ENCODE measurements around the gene NUFIP1. TPM values are rescaled to one million over a fixed set of nuclear protein-coding genes. Genes with fewer than 3 reads are reported as not detected.
"Not testable (repeated sequence)": the region's sequence is repeated elsewhere in the genome, so short reads cannot be mapped to it uniquely, and the experiment has no call there.

The NUFIP1 gene
- 1 to 10 TPM in 3 of 4 donors, under 1 TPM in 1; 0.88 to 4.0 (median 3.7) TPM for total RNA-seq

DNA sequence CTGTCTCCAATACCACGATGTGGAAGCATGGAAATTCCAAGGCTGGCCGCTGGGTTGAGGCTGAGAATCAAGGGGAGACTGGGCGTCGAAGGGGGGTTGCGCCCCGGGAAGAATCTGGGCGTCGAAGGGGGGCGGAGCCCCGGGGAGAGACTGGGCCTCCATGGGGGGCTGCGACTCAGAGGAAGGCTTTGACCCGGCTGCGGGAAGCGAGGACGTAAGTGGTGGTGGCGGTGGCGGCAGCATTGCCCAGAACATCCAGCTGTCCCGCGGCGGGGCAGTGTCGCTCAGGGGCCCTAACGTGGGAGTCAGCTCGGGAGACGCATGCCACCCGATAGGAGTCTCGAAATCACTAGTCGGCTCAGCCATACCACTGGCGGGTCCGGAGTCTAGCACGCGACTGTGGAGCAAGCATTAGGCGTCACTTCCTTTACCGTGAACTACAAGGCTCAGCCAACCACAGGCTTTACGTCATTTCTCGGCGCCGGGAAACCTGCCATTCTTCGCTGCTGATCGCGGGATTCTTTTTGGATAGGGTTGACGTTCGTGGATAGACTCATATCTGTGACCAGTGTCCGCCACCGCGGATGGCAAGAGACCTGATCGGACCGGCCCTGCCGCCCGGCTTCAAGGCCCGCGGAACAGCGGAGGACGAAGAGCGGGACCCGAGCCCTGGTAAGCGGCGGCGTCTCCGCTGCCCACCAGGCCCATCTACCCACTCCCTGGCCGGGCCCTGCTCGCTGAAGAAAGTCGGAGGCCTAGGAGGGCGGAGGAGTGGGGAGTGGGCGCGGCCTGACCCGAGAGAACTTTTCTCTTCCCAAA, at the start of gene NUFIP1, which contains the start of gene GPALPP1:
Gene NUFIP1, minus strand, starts transcription at position 401 of the 819 bp plus-strand sequence. Its CDS starts 35 bp downstream, at position 366.
Gene GPALPP1, plus strand, starts transcription at position 468 of the 819 bp plus-strand sequence. Its CDS starts 117 bp downstream, at position 585.
- peak within 1 kb of the TSS; percentile 99 for H3K4me3 ChIP-seq (ENCODE audit: low read depth, poor library complexity, severe bottlenecking)
- TF ChIP-seq POLR2A (IDR thresholded peaks at IDR 0.05) = no peak
- TF ChIP-seq, protein P1, sequence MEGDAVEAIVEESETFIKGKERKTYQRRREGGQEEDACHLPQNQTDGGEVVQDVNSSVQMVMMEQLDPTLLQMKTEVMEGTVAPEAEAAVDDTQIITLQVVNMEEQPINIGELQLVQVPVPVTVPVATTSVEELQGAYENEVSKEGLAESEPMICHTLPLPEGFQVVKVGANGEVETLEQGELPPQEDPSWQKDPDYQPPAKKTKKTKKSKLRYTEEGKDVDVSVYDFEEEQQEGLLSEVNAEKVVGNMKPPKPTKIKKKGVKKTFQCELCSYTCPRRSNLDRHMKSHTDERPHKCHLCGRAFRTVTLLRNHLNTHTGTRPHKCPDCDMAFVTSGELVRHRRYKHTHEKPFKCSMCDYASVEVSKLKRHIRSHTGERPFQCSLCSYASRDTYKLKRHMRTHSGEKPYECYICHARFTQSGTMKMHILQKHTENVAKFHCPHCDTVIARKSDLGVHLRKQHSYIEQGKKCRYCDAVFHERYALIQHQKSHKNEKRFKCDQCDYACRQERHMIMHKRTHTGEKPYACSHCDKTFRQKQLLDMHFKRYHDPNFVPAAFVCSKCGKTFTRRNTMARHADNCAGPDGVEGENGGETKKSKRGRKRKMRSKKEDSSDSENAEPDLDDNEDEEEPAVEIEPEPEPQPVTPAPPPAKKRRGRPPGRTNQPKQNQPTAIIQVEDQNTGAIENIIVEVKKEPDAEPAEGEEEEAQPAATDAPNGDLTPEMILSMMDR (IDR thresholded peaks at IDR 0.05) = no peak
- peak; percentile 93 to 98 for DNase-seq (ENCODE audit: low spot score in 2 of 2)
- intact Hi-C loops (cut with DNase I; ENCODE audit: low total_unique reads) = no loop called here
- 0 to 1% methylated on average over 51 to 64 of the region's 66 CpGs for WGBS, 2 donors

DNA sequence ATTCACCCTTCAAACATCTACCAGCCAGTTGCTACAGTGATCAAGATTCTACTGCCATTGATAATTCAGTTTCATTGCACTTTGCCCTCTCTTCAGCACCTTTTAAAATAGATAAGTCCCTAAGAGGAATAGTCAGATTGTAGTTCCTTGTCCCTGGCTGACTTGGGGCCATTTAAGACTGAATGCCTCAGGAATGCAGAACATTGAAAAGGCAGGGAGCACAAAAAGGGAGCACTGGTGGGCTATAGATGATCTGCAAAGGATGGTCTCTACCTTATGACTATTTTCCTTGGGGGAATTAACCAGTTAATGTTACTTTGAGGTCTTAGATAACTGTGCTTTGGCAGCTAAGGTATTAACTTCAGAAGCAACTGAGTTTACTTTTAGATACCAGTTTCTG, 46.9 kb upstream of the NUFIP1 start:
- no peak for DNase-seq (ENCODE audit: low spot score in 2 of 2)
- H3K4me3 ChIP-seq (ENCODE audit: low read depth, poor library complexity, severe bottlenecking) = no peak overlapping the region
- intact Hi-C loops (cut with DNase I; ENCODE audit: low total_unique reads) = no loop called here
- TF ChIP-seq, protein P1 (IDR thresholded peaks at IDR 0.05) = no peak
- TF ChIP-seq POLR2A (IDR thresholded peaks at IDR 0.05) = no peak

DNA sequence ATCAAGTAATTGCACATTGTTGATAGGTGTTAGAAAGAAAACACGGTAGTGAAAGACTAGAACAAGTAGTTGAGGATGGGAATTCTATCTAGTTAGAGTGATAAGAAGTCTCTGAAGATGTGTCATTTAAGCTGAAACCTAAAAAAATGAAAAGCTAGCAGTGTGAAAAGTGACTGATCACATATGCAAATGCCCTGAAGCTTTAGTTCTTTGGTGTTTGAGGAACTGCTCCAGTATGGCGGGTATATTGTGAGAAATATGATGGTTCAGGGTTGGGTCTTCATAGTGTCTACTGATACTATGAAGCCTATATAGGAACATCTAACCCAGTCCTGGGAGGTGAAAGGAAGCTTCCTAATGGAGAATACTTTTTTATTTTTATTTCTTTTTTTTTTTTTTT, 45.1 kb upstream of the NUFIP1 start:
- intact Hi-C loops (cut with DNase I; ENCODE audit: low total_unique reads) = no loop called here
- TF ChIP-seq, protein P1 (IDR thresholded peaks at IDR 0.05) = no peak
- no peak for TF ChIP-seq POLR2A (IDR thresholded peaks at IDR 0.05)
- WGBS, 2 donors = 98 to 100% methylated on average over 2 of the region's 2 CpGs
- H3K4me3 ChIP-seq (ENCODE audit: low read depth, poor library complexity, severe bottlenecking) = no peak overlapping the region
- no peak for DNase-seq (ENCODE audit: low spot score in 2 of 2)

DNA sequence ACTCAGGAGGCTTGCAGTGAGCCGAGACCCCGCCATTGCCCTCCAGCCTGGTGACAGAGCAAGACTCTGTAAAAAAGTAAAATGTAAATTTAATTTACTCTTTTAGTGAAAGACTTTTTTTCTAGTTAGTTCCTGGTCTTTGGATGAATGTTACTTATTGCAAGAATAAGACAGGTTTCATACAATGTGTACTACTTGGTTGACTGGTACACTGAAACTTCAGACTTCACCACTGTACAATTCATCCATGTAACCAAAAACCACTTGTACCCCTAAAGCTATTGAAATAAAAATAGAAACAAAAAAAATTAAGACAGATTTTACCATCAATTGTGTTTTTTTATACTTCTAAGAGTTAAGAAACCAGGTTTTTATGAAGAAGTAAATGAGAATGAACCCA, 35.6 kb upstream of the NUFIP1 start:
- no peak overlapping the region for H3K4me3 ChIP-seq (ENCODE audit: low read depth, poor library complexity, severe bottlenecking)
- TF ChIP-seq, protein P1 (IDR thresholded peaks at IDR 0.05) = no peak
- TF ChIP-seq POLR2A (IDR thresholded peaks at IDR 0.05) = no peak
- intact Hi-C loops (cut with DNase I; ENCODE audit: low total_unique reads) = no loop called here
- no peak for DNase-seq (ENCODE audit: low spot score in 2 of 2)
- 95 to 98% methylated on average over 2 of the region's 2 CpGs for WGBS, 2 donors

DNA sequence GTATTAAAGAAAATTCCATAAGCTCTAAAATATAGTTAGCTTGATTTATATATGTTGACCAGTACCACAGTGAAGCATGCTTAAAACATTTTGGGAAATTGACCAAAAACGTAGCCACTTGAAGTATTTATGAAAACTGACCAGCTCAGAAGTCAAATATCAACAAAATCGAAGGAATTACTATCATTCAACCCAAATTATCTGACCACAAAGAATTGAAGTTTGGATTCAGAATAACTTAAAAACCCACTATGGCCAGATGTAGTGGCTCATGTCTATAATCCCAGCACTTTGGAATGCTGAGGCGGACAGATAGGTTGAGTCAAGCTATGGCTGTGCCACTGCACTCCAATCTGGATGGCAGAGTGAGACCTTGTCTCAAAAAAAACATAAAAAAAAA, 32.0 kb upstream of the NUFIP1 start:
- DNase-seq (ENCODE audit: low spot score in 2 of 2) = no peak
- WGBS, 2 donors = 95 to 96% methylated on average over 3 of the region's 3 CpGs

DNA sequence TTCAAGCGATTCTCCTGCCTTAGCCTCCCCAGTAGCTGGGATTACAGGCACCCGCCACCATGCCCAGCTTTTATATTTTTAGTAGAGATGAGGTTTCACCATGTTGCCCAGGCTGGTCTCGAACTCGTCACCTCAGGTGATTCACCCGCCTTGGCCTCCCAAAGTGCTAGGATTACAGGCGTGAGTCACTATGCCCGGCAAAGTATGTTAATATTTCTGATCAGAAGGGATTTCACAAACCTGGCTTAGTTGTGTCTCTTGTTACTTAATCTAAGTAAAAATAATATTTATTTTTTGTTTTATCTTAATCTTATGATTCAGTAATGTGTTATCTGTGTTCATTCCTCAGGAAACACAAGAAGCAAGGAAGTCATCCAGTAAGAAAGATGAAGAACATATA, 30.7 kb upstream of the NUFIP1 start:
- H3K4me3 ChIP-seq (ENCODE audit: low read depth, poor library complexity, severe bottlenecking); DNase-seq (ENCODE audit: low spot score in 2 of 2); intact Hi-C loops (cut with DNase I; ENCODE audit: low total_unique reads): not testable (repeated sequence)
- 96 to 98% methylated on average over 7 of the region's 7 CpGs for WGBS, 2 donors

More for the DNA sequence above, 32.0 kb upstream of the NUFIP1 start:
- intact Hi-C loops (cut with DNase I; ENCODE audit: low total_unique reads) = no loop called here
- H3K4me3 ChIP-seq (ENCODE audit: low read depth, poor library complexity, severe bottlenecking) = no peak overlapping the region
- TF ChIP-seq POLR2A (IDR thresholded peaks at IDR 0.05) = no peak

Data from lower leg skin (tissue), 4 donors.